ENCODE results near the gene HLA-DMA. TPM values are rescaled to one million over a fixed set of nuclear protein-coding genes. Genes with fewer than 3 reads are reported as not detected.

HLA-DMA gene
- total and polyA plus RNA-seq, 9 of the 15 experiments (the other 6 are each of a cell fraction or from before 2014, with no cell fraction given): 0.13 to 0.83 (median 0.51) TPM

- no peak for TF ChIP-seq ZNF830 (CRISPR knock-in tag; IDR thresholded peaks at IDR 0.05)
- TF ChIP-seq U2AF2 (optimal IDR thresholded peaks at IDR 0.05; ENCODE audit: low read depth, low read length): no peak
- peak; percentile 59 for TF ChIP-seq SPI1 (IDR thresholded peaks at IDR 0.05; ENCODE audit: borderline replicate concordance, low read depth, low read length)
- TF ChIP-seq ZNF23 (CRISPR knock-in tag; IDR thresholded peaks at IDR 0.05): no peak
- no peak for TF ChIP-seq TCF15 (CRISPR knock-in tag; IDR thresholded peaks at IDR 0.05)
- peak; percentile 76 for TF ChIP-seq CREB1 (IDR thresholded peaks at IDR 0.05)
- TF ChIP-seq CREB1 (CRISPR knock-in tag; IDR thresholded peaks at IDR 0.05): peak; percentile 79
- TF ChIP-seq DACH1 (IDR thresholded peaks at IDR 0.05; ENCODE audit: partially characterized antibody): no peak
- no peak for TF ChIP-seq SRSF3 (IDR thresholded peaks at IDR 0.05; ENCODE audit: insufficient read depth, low read length)
- TF ChIP-seq ZNF639 (CRISPR knock-in tag; conservative IDR thresholded peaks at IDR 0.05 in 1 of 2, IDR thresholded peaks at IDR 0.05 in 1 of 2): no peak
- no peak for TF ChIP-seq BRF1 (IDR thresholded peaks at IDR 0.05; ENCODE audit: borderline replicate concordance, extremely low read depth, insufficient read length)
- TF ChIP-seq, protein P1, sequence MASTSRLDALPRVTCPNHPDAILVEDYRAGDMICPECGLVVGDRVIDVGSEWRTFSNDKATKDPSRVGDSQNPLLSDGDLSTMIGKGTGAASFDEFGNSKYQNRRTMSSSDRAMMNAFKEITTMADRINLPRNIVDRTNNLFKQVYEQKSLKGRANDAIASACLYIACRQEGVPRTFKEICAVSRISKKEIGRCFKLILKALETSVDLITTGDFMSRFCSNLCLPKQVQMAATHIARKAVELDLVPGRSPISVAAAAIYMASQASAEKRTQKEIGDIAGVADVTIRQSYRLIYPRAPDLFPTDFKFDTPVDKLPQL (IDR thresholded peaks at IDR 0.05; ENCODE audit: extremely low read depth, insufficient read length): no peak
- peak; percentile 57 for TF ChIP-seq ZNF316 (IDR thresholded peaks at IDR 0.05)
- TF ChIP-seq HMG20B (CRISPR knock-in tag; IDR thresholded peaks at IDR 0.05): no peak
- no peak for TF ChIP-seq PCBP2 (IDR thresholded peaks at IDR 0.05; ENCODE audit: low read depth, low read length, poor library complexity, severe bottlenecking)
- TF ChIP-seq E4F1 (CRISPR knock-in tag; IDR thresholded peaks at IDR 0.05; ENCODE audit: borderline replicate concordance): no peak
- no peak for TF ChIP-seq RBBP5 (IDR thresholded peaks at IDR 0.05; ENCODE audit: borderline replicate concordance, insufficient read depth, low read length, poor library complexity, severe bottlenecking)
- TF ChIP-seq, protein P2, sequence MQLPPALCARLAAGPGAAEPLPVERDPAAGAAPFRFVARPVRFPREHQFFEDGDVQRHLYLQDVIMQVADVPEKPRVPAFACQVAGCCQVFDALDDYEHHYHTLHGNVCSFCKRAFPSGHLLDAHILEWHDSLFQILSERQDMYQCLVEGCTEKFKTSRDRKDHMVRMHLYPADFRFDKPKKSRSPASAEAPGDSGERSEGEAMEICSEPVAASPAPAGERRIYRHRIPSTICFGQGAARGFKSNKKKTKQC (CRISPR knock-in tag; IDR thresholded peaks at IDR 0.05): no peak
- TF ChIP-seq SOX6 (IDR thresholded peaks at IDR 0.05): no peak
- TF ChIP-seq PML (IDR thresholded peaks at IDR 0.05; ENCODE audit: low read length): no peak
- no peak for TF ChIP-seq MCM7 (IDR thresholded peaks at IDR 0.05)
Observed at GRCh38 chr6:32952817-32953739, at the start of gene HLA-DMA (continued).

Measured in K562 (cell line).